Measurements from ENCODE around the gene TAS1R2.

TAS1R2 gene

GRCh38 chr1:18819203-18819602, 40.3 kb downstream of the TAS1R2 start:
- H3K4me3 ChIP-seq (replicated peaks; ENCODE audit: insufficient read depth, low read length): no peak overlapping the region
- TF ChIP-seq SPI1 (IDR thresholded peaks at IDR 0.05; ENCODE audit: borderline replicate concordance, low read depth) (no peak), GABPA (IDR thresholded peaks at IDR 0.05; ENCODE audit: low read depth) (no peak), POLR2AphosphoS5 (IDR thresholded peaks at IDR 0.05; ENCODE audit: low read depth) (no peak), CTCF (IDR thresholded peaks at IDR 0.05; ENCODE audit: insufficient read depth, low read length) (no peak), REST (IDR thresholded peaks at IDR 0.05; ENCODE audit: insufficient replicate concordance, low read depth) (no peak)
- peaks cover 5% of the 10 kb centered on the region for H3K27me3 ChIP-seq (ENCODE audit: insufficient read depth, poor library complexity, severe bottlenecking)
- no peak for DNase-seq (ENCODE audit: low read depth in 1 of 2, low spot score in 1 of 2)
- no peak overlapping the region for H3K27ac ChIP-seq (replicated peaks)

- Histone ChIP-seq H3K27me3 (ENCODE audit: insufficient read depth, poor library complexity, severe bottlenecking) (peaks cover 5% of the 10 kb centered on the region), H3K4me3 (replicated peaks; ENCODE audit: insufficient read depth, low read length) (no peak overlapping the region), H3K27ac (replicated peaks) (no peak overlapping the region)
- no peak for TF ChIP-seq REST (IDR thresholded peaks at IDR 0.05; ENCODE audit: insufficient replicate concordance, low read depth)
- no peak for DNase-seq (ENCODE audit: low read depth in 1 of 2, low spot score in 1 of 2)
Observed at GRCh38 chr1:18817795-18818435, 41.5 kb downstream of the TAS1R2 start.

GRCh38 chr1:18817316-18817715, 42.1 kb downstream of the TAS1R2 start:
- H3K27me3 ChIP-seq (ENCODE audit: insufficient read depth, poor library complexity, severe bottlenecking): peaks cover 5% of the 10 kb centered on the region
- no peak overlapping the region for H3K27ac ChIP-seq (replicated peaks)
- DNase-seq (ENCODE audit: low read depth in 1 of 2, low spot score in 1 of 2): no peak
- TF ChIP-seq REST (IDR thresholded peaks at IDR 0.05; ENCODE audit: insufficient replicate concordance, low read depth) (no peak), CTCF (IDR thresholded peaks at IDR 0.05; ENCODE audit: insufficient read depth, low read length) (no peak), GABPA (IDR thresholded peaks at IDR 0.05; ENCODE audit: low read depth) (no peak), POLR2AphosphoS5 (IDR thresholded peaks at IDR 0.05; ENCODE audit: low read depth) (no peak)
- H3K4me3 ChIP-seq (replicated peaks; ENCODE audit: insufficient read depth, low read length): no peak overlapping the region

All from HL-60 (cell line).